ENCODE measurements around the gene KIAA0232. TPM values are rescaled to one million over a fixed set of nuclear protein-coding genes. Genes with fewer than 3 reads are reported as not detected.
"Not testable (repeated sequence)": the region's sequence is repeated elsewhere in the genome, so short reads cannot be mapped to it uniquely, and the experiment has no call there.

Gene KIAA0232
- total and polyA plus RNA-seq, 8 donors: 4.0 to 12.4 (median 8.8) TPM

- no peak for ATAC-seq
- no peaks in the 10 kb centered on the region for H3K27me3 ChIP-seq
- TF ChIP-seq, protein P1, sequence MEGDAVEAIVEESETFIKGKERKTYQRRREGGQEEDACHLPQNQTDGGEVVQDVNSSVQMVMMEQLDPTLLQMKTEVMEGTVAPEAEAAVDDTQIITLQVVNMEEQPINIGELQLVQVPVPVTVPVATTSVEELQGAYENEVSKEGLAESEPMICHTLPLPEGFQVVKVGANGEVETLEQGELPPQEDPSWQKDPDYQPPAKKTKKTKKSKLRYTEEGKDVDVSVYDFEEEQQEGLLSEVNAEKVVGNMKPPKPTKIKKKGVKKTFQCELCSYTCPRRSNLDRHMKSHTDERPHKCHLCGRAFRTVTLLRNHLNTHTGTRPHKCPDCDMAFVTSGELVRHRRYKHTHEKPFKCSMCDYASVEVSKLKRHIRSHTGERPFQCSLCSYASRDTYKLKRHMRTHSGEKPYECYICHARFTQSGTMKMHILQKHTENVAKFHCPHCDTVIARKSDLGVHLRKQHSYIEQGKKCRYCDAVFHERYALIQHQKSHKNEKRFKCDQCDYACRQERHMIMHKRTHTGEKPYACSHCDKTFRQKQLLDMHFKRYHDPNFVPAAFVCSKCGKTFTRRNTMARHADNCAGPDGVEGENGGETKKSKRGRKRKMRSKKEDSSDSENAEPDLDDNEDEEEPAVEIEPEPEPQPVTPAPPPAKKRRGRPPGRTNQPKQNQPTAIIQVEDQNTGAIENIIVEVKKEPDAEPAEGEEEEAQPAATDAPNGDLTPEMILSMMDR (IDR thresholded peaks at IDR 0.05): no peak
- H3K9me3 ChIP-seq: no peaks in the 10 kb centered on the region
- WGBS, 2 donors: 65 to 75% methylated on average over 13 of the region's 13 CpGs
- no peaks in the 10 kb centered on the region for H3K36me3 ChIP-seq
- intact Hi-C loops (cut with DNase I): loop anchor here in 1 of 3 donors (10.0 kb wide), 1 partner anchor 169 kb away; no protein-coding TSS in a partner anchor
- H3K4me1 ChIP-seq: peaks cover 4 to 14% (median 5%) of the 10 kb centered on the region in 3 donors
- no peak overlapping the region for H3K4me3 ChIP-seq
- peak in 2 of 6 donors; percentile 27 to 40 for DNase-seq
- FAIRE-seq: no peak
- no peak overlapping the region for H3K27ac ChIP-seq
Observed at GRCh38 chr4:6905516-6906445, 123.3 kb downstream of the KIAA0232 start.

- not testable (repeated sequence) for H3K27me3 ChIP-seq, ATAC-seq, H3K9me3 ChIP-seq, FAIRE-seq, H3K36me3 ChIP-seq, H3K4me3 ChIP-seq, H3K27ac ChIP-seq
- 83 to 86% methylated on average over 6 of the region's 6 CpGs for WGBS, 2 donors
- intact Hi-C loops (cut with DNase I): loop anchor here in 1 of 3 donors (10.0 kb wide), 1 partner anchor 168 kb away; no protein-coding TSS in a partner anchor
- peaks cover 4 to 16% (median 5%) of the 10 kb centered on the region in 3 donors for H3K4me1 ChIP-seq
- peak in 1 of 6 donors; percentile 29 for DNase-seq
Observed at GRCh38 chr4:6906486-6906885, 124.0 kb downstream of the KIAA0232 start.

GRCh38 chr4:6907658-6908191 lies 125.2 kb downstream of the KIAA0232 start:
- H3K9me3 ChIP-seq: no peaks in the 10 kb centered on the region
- H3K4me3 ChIP-seq: no peak overlapping the region
- no peaks in the 10 kb centered on the region for H3K27me3 ChIP-seq
- 13 to 15% methylated on average over 22 of the region's 22 CpGs for WGBS, 2 donors
- H3K4me1 ChIP-seq: peaks cover 4 to 16% (median 5%) of the 10 kb centered on the region in 3 donors
- no peak overlapping the region for H3K27ac ChIP-seq
- intact Hi-C loops (cut with DNase I): loop anchor here in 1 of 3 donors (10.0 kb wide), 1 partner anchor 167 kb away; no protein-coding TSS in a partner anchor
- no peaks in the 10 kb centered on the region for H3K36me3 ChIP-seq
- ATAC-seq: peak in 3 of 4 donors; percentile 15 to 22 (median 17)
- DNase-seq: peak in 3 of 6 donors; percentile 45 to 80 (median 47)
- no peak for FAIRE-seq
- TF ChIP-seq, protein P1 (IDR thresholded peaks at IDR 0.05): peak in 3 of 4 donors; percentile 17 to 33 (median 31)

GRCh38 chr4:6908432-6909112 lies 126.0 kb downstream of the KIAA0232 start:
- ATAC-seq: no peak
- 15% methylated on average over 15 of the region's 15 CpGs for WGBS, 2 donors
- intact Hi-C loops (cut with DNase I): loop anchor here in 1 of 3 donors (10.0 kb wide), 1 partner anchor 166 kb away; no protein-coding TSS in a partner anchor
- no peaks in the 10 kb centered on the region for H3K9me3 ChIP-seq
- DNase-seq: peak in 1 of 6 donors; percentile 39
- H3K36me3 ChIP-seq: no peaks in the 10 kb centered on the region
- H3K4me3 ChIP-seq: peak overlapping the region; percentile 69 to 85 (median 75)
- no peak for FAIRE-seq
- TF ChIP-seq, protein P1 (IDR thresholded peaks at IDR 0.05): no peak
- H3K27ac ChIP-seq: peak overlapping the region; percentile 98 to 100 (median 99)
- no peaks in the 10 kb centered on the region for H3K27me3 ChIP-seq
- peaks cover 4 to 16% (median 5%) of the 10 kb centered on the region in 3 donors for H3K4me1 ChIP-seq
